K562 (cell line): Measurements from ENCODE around the gene NBEAL2. TPM values are rescaled to one million over a fixed set of nuclear protein-coding genes. Genes with fewer than 3 reads are reported as not detected.

Experiments
- FOS ChIP-seq: IDR thresholded peaks from 3 replicates; pipeline ENCODE4 v1.6.1; 2011; ENCODE audit not compliant: insufficient read length; ENCODE audit errors: extremely low read depth
- FUS ChIP-seq: fragments of 200-400 bp; formaldehyde crosslinking; optimal IDR thresholded peaks from 2 replicates; pipeline ENCODE3; 2017; ENCODE audit warnings: low read depth, low read length
- MAFK ChIP-seq: IDR thresholded peaks from 2 replicates; pipeline ENCODE4 v1.6.1; 2011; ENCODE audit warnings: low read length, improper control_type of control experiment
- MAZ ChIP-seq, 2 experiments: fragments of 450-650 bp in 1 of 2; sonication (generic) in 1 of 2; formaldehyde crosslinking; IDR thresholded peaks in 1 of 2; conservative IDR thresholded peaks in 1 of 2; 2 replicates each; pipeline versions ENCODE4 v1.4.0 to v1.5.0; 2020; ENCODE audit warnings: mild to moderate bottlenecking in 1 of 2, missing genetic modification reagents in 1 of 2
- NFE2 ChIP-seq: IDR thresholded peaks from 2 replicates; pipeline ENCODE4 v1.6.1; 2014; ENCODE audit warnings: antibody characterized with exemption, low read depth
- NR2F6 ChIP-seq: fragments of 450-650 bp; formaldehyde crosslinking; IDR thresholded peaks from 2 replicates; pipeline ENCODE4 v1.4.0; 2020; ENCODE audit warnings: mild to moderate bottlenecking
- PHB ChIP-seq: fragments of 250-450 bp; sonication (Bioruptor Pico); IDR thresholded peaks from 2 replicates; pipeline ENCODE4 v1.5.0; 2021
- POLR2AphosphoS2 ChIP-seq: IDR thresholded peaks from 2 replicates; pipeline ENCODE4 v1.6.1; 2012; ENCODE audit warnings: low read length, improper control_type of control experiment
- POLR3G ChIP-seq: IDR thresholded peaks from 2 replicates; pipeline ENCODE4 v1.6.1; 2011; ENCODE audit not compliant: insufficient read length, insufficient replicate concordance; ENCODE audit errors: extremely low read depth
- SLC30A9 ChIP-seq: fragments of 250-450 bp; sonication (Bioruptor Pico); IDR thresholded peaks from 2 replicates; pipeline ENCODE4 v1.8.0; 2022; ENCODE audit warnings: mild to moderate bottlenecking, moderate library complexity
- SRSF9 ChIP-seq: fragments of 200-400 bp; formaldehyde crosslinking; IDR thresholded peaks from 2 replicates; pipeline ENCODE4 v1.6.1; 2017; ENCODE audit warnings: low read depth, low read length, borderline replicate concordance
- ZBTB7A ChIP-seq: IDR thresholded peaks from 2 replicates; pipeline ENCODE4 v1.6.1; 2011; ENCODE audit warnings: low read depth, mild to moderate bottlenecking, low read length, moderate library complexity, borderline replicate concordance; ENCODE audit not compliant: control insufficient read depth
- ZFX ChIP-seq: sonication (generic); formaldehyde crosslinking; IDR thresholded peaks from 2 replicates; pipeline ENCODE4 v1.8.0; 2022; ENCODE audit warnings: mild to moderate bottlenecking, missing genetic modification reagents, moderate library complexity
- ZKSCAN8 ChIP-seq: fragments of 200-800 bp; sonication (Bioruptor generic); IDR thresholded peaks from 2 replicates; pipeline ENCODE4 v1.6.1; 2016; ENCODE audit warnings: missing genetic modification characterization, missing compliant biosample characterization
- ZNF197 ChIP-seq: fragments of 200-800 bp; sonication (Bioruptor generic); IDR thresholded peaks from 2 replicates; pipeline ENCODE4 v1.6.1; 2016; ENCODE audit warnings: low read depth, missing genetic modification characterization, missing compliant biosample characterization
- ZNF24 ChIP-seq: fragments of 450-650 bp; IDR thresholded peaks from 2 replicates; pipeline ENCODE4 v1.6.1; 2016
- polyA plus RNA-seq, 8 experiments: library from polyadenylated mRNA; depleted of rRNA in 4 of 8; stranded (reverse) in 5 of 8; unstranded in 3 of 8; fragments of >200 nt; fragmentation: Nextera tagmentation in 2 of 8; fragmentation: Illumina TruSeq in 1 of 8; extraction: Ambion mirVana in 2 of 8; extraction: Trizol in 1 of 8; gene quantifications; 2 replicates each; pipeline versions ENCODE4 v1.2.1 to v1.2.3, GENCODE V29; 2011 to 2014; ENCODE audit warnings: inconsistent platforms in 1 of 8, missing spikeins in 1 of 8
- total RNA-seq, 7 experiments: library from RNA; depleted of rRNA in 6 of 7; stranded (reverse); fragments of >200 nt in 6 of 7; fragmentation: Illumina TruSeq in 2 of 7; extraction: Trizol in 2 of 7; gene quantifications; 2 replicates each; pipeline versions ENCODE4 v1.2.1 to v1.2.3, GENCODE V29; 2011 to 2021; ENCODE audit warnings: low replicate concordance in 1 of 7
- TF ChIP-seq, protein P1 (sequence below): conservative IDR thresholded peaks from 2 replicates; pipeline ENCODE4 v1.6.1; 2011; ENCODE audit warnings: low read depth, mild to moderate bottlenecking, low read length; ENCODE audit not compliant: control insufficient read depth
- TF ChIP-seq, protein P2 (sequence below), 2 experiments: IDR thresholded peaks in 1 of 2; conservative IDR thresholded peaks in 1 of 2; 2 replicates each; pipeline ENCODE4 v1.6.1; 2016; ENCODE audit warnings: low read depth in 2 of 2, mild to moderate bottlenecking in 1 of 2, missing compliant biosample characterization in 1 of 2, missing genetic modification characterization in 1 of 2, moderate library complexity in 1 of 2
- TF ChIP-seq, protein P3 (sequence below): fragments of 450-650 bp; IDR thresholded peaks from 2 replicates; pipeline ENCODE4 v1.6.1; 2016; ENCODE audit warnings: antibody characterized with exemption

Gene NBEAL2
- total and polyA plus RNA-seq, 9 of the 15 experiments (the other 6 are each of a cell fraction or from before 2014, with no cell fraction given), result 0.06 to 114 (median 29.6) TPM

DNA sequence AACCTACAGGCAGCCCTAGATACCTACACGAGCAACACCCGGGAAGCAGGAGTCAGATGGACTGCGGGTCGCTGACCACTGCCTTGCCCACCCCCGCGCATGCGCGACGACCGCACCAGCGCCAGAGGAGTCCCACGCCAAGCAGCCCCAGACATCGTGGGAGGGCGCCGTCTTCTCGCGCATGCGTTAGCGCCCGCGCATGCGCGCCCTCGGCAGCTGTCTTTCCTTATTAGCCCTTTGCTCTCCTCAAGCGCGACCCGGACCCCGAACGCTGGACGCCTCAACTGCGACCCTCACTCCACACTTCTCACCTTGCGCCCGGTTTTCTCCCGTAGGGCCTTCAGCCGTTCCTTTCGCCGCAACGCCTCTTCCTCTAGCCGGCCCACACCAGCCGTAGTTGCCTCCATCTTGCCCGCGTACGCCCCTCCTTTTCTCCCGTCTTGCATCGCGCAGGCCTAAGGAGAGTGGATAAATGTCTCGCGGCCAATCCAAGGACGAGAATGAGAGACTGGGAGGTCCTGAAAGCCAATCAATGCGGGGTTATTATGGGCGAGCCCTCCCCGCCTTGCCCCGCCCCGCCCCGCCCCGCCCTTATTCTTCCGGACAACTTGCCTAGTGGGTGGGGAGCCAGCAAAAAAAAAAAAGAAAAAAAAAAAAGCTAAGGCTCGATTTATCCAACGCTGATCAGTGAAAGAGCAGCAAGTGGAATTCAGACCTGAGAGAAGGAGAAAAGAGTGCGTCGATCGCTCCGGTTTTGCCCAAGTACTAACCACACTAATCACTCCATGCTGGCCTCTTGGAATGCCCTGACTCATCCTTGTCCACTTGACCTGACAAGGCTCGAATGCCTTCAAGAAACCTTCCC, 2.9 kb upstream of the NBEAL2 start, which contains the start of gene CCDC12 (continued):
- TF ChIP-seq, protein P1, sequence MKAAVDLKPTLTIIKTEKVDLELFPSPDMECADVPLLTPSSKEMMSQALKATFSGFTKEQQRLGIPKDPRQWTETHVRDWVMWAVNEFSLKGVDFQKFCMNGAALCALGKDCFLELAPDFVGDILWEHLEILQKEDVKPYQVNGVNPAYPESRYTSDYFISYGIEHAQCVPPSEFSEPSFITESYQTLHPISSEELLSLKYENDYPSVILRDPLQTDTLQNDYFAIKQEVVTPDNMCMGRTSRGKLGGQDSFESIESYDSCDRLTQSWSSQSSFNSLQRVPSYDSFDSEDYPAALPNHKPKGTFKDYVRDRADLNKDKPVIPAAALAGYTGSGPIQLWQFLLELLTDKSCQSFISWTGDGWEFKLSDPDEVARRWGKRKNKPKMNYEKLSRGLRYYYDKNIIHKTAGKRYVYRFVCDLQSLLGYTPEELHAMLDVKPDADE, result peak; percentile 83
- TF ChIP-seq MAFK (peak; percentile 79), ZKSCAN8 (CRISPR knock-in tag) (no peak), POLR2AphosphoS2 (peak; percentile 89), FUS (no peak), SRSF9 (no peak), NR2F6 (CRISPR knock-in tag) (no peak), SLC30A9 (CRISPR knock-in tag) (no peak), NFE2 (peak; percentile 93), ZFX (CRISPR knock-in tag) (peak; percentile 66), POLR3G (no peak), ZBTB7A (peak; percentile 64; the same call in 1 of the 2 replicates), FOS (peak; percentile 57), MAZ (CRISPR knock-in tag; conservative IDR thresholded peaks at IDR 0.05 in 1 of 2, IDR thresholded peaks at IDR 0.05 in 1 of 2) (peak; percentile 82 to 87), PHB (CRISPR knock-in tag) (peak; percentile 44; the same call in 1 of the 2 replicates), ZNF24 (no peak), ZNF197 (no peak)
- TF ChIP-seq, protein P2, sequence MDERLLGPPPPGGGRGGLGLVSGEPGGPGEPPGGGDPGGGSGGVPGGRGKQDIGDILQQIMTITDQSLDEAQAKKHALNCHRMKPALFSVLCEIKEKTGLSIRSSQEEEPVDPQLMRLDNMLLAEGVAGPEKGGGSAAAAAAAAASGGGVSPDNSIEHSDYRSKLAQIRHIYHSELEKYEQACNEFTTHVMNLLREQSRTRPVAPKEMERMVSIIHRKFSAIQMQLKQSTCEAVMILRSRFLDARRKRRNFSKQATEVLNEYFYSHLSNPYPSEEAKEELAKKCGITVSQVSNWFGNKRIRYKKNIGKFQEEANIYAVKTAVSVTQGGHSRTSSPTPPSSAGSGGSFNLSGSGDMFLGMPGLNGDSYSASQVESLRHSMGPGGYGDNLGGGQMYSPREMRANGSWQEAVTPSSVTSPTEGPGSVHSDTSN (CRISPR knock-in tag; IDR thresholded peaks at IDR 0.05; ENCODE audit: low read depth), result no peak
- TF ChIP-seq, protein P2 (tag; conservative IDR thresholded peaks at IDR 0.05; ENCODE audit: low read depth), result peak; percentile 49; the same call in 1 of the 2 replicates
- TF ChIP-seq, protein P3, sequence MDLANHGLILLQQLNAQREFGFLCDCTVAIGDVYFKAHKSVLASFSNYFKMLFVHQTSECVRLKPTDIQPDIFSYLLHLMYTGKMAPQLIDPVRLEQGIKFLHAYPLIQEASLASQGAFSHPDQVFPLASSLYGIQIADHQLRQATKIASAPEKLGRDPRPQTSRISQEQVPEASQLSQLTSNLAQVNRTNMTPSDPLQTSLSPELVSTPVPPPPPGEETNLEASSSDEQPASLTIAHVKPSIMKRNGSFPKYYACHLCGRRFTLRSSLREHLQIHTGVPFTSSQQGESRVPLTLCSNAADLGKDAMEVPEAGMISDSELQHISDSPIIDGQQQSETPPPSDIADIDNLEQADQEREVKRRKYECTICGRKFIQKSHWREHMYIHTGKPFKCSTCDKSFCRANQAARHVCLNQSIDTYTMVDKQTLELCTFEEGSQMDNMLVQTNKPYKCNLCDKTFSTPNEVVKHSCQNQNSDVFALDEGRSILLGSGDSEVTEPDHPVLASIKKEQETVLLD, result peak; percentile 100
